Measurements from ENCODE around the gene ZGRF1. TPM values are rescaled to one million over a fixed set of nuclear protein-coding genes. Genes with fewer than 3 reads are reported as not detected.

ZGRF1 gene
- total RNA-seq, 3 donors from 2014 or later, result 4.9 to 9.4 (median 5.0) TPM

GRCh38 chr4:112652216-112652615 lies 15.5 kb upstream of the ZGRF1 start:
- DNase-seq (ENCODE audit: low spot score in 2 of 2), result no peak
- Histone ChIP-seq H3K4me3 (no peak overlapping the region), H3K27me3 (no peaks in the 10 kb centered on the region), H3K9me3 (no peaks in the 10 kb centered on the region), H3K4me1 (no peaks in the 10 kb centered on the region), H3K36me3 (peaks cover 12% of the 10 kb centered on the region), H3K27ac (no peak overlapping the region)
- TF ChIP-seq POLR2AphosphoS5 (IDR thresholded peaks at IDR 0.05) (no peak), POLR2A (IDR thresholded peaks at IDR 0.05) (no peak), CTCF (IDR thresholded peaks at IDR 0.05) (no peak)
- intact Hi-C loops (cut with DNase I; ENCODE audit: low total_unique reads), result no loop called here

GRCh38 chr4:112651641-112652040 lies 14.9 kb upstream of the ZGRF1 start:
- Histone ChIP-seq H3K27ac (no peak overlapping the region), H3K4me3 (no peak overlapping the region), H3K36me3 (peaks cover 12% of the 10 kb centered on the region), H3K27me3 (no peaks in the 10 kb centered on the region), H3K9me3 (no peaks in the 10 kb centered on the region), H3K4me1 (no peaks in the 10 kb centered on the region)
- TF ChIP-seq POLR2A (IDR thresholded peaks at IDR 0.05) (no peak), POLR2AphosphoS5 (IDR thresholded peaks at IDR 0.05) (no peak), CTCF (IDR thresholded peaks at IDR 0.05) (no peak)
- no peak for DNase-seq (ENCODE audit: low spot score in 2 of 2)
- intact Hi-C loops (cut with DNase I; ENCODE audit: low total_unique reads), result no loop called here

GRCh38 chr4:112650332-112650731 lies 13.6 kb upstream of the ZGRF1 start:
- DNase-seq (ENCODE audit: low spot score in 2 of 2), result no peak
- intact Hi-C loops (cut with DNase I; ENCODE audit: low total_unique reads), result no loop called here
- TF ChIP-seq POLR2A (IDR thresholded peaks at IDR 0.05) (no peak), POLR2AphosphoS5 (IDR thresholded peaks at IDR 0.05) (no peak), CTCF (IDR thresholded peaks at IDR 0.05) (no peak)
- Histone ChIP-seq H3K36me3 (peaks cover 12% of the 10 kb centered on the region), H3K4me1 (no peaks in the 10 kb centered on the region), H3K4me3 (no peak overlapping the region), H3K27me3 (no peaks in the 10 kb centered on the region), H3K9me3 (no peaks in the 10 kb centered on the region), H3K27ac (no peak overlapping the region)

- Histone ChIP-seq H3K4me3 (no peak overlapping the region), H3K27ac (no peak overlapping the region), H3K9me3 (no peaks in the 10 kb centered on the region), H3K36me3 (peaks cover 7% of the 10 kb centered on the region), H3K4me1 (no peaks in the 10 kb centered on the region), H3K27me3 (no peaks in the 10 kb centered on the region)
- intact Hi-C loops (cut with DNase I; ENCODE audit: low total_unique reads), result loop anchor here (10.0 kb wide), 1 partner anchor 116 kb away; no protein-coding TSS in a partner anchor
- DNase-seq (ENCODE audit: low spot score in 2 of 2), result no peak
- no peak for TF ChIP-seq CTCF (IDR thresholded peaks at IDR 0.05)
Measured at GRCh38 chr4:112649055-112649408, 12.3 kb upstream of the ZGRF1 start.

GRCh38 chr4:112648263-112649054 lies 11.8 kb upstream of the ZGRF1 start:
- Histone ChIP-seq H3K4me3 (no peak overlapping the region), H3K4me1 (no peaks in the 10 kb centered on the region), H3K27ac (no peak overlapping the region), H3K36me3 (peaks cover 7% of the 10 kb centered on the region), H3K27me3 (no peaks in the 10 kb centered on the region), H3K9me3 (no peaks in the 10 kb centered on the region)
- no peak for TF ChIP-seq POLR2A (IDR thresholded peaks at IDR 0.05)
- TF ChIP-seq POLR2AphosphoS5 (IDR thresholded peaks at IDR 0.05), result no peak
- TF ChIP-seq CTCF (IDR thresholded peaks at IDR 0.05), result no peak
- no peak for DNase-seq (ENCODE audit: low spot score in 2 of 2)
- intact Hi-C loops (cut with DNase I; ENCODE audit: low total_unique reads), result loop anchor here (10.0 kb wide), 1 partner anchor 116 kb away; no protein-coding TSS in a partner anchor
